Colonic mucosa (tissue), 4 donors: ENCODE data around the gene SCN8A. TPM values are rescaled to one million over a fixed set of nuclear protein-coding genes. Genes with fewer than 3 reads are reported as not detected.

Source experiments
- DNase-seq: peaks from one replicate; pipeline ENCODE4 v3.0.0-alpha.2; 2020
- H3K27ac ChIP-seq: fragments of 200-600 bp; one replicate; pipeline ENCODE4 v1.8.0; 2021
- H3K27me3 ChIP-seq: fragments of 200-600 bp; one replicate; pipeline ENCODE4 v1.8.0; 2021
- H3K36me3 ChIP-seq: fragments of 200-600 bp; one replicate; pipeline ENCODE4 v1.8.0; 2021
- H3K4me1 ChIP-seq: fragments of 200-600 bp; one replicate; pipeline ENCODE4 v1.8.0; 2021; ENCODE audit warnings: mild to moderate bottlenecking
- H3K4me3 ChIP-seq: fragments of 200-600 bp; one replicate; pipeline ENCODE4 v1.8.0; 2021
- H3K9ac ChIP-seq, 2 donors: one replicate each; pipeline ENCODE4 v1.7.0; 2013; ENCODE audit warnings: control low read depth in 2 of 2, low read depth in 2 of 2, low read length in 2 of 2
- H3K9me3 ChIP-seq: fragments of 200-600 bp; one replicate; pipeline ENCODE4 v1.8.0; 2021
- intact Hi-C: fragments of 100-400 bp; cut with DNase I; formaldehyde crosslinking; loops from one replicate; pipeline ENCODE4 v1.14.1; 2022
- total RNA-seq, 2 donors: library from RNA; stranded (reverse); fragmentation: NEBNext Ultra II Directional in 1 of 2; extraction: Animal tissue kit (Norgen Biotek cat#: 25700) in 1 of 2; gene quantifications; one replicate each; pipeline ENCODE4 v1.2.1, GENCODE V29; 2021
- TF ChIP-seq, protein P1 (sequence below): fragments of 200-600 bp; IDR thresholded peaks from one replicate; pipeline ENCODE4 v1.8.0; 2022; ENCODE audit warnings: antibody characterized with exemption, mild to moderate bottlenecking
- donor health status: healthy.
- donor health status: DM: no; HTN: no; CAD: no.
- donor health status: DM: no; HTN: no; CAD: no.

SCN8A gene
- total RNA-seq, 2 donors from 2014 or later, result 4.2 to 10.0 TPM

DNA sequence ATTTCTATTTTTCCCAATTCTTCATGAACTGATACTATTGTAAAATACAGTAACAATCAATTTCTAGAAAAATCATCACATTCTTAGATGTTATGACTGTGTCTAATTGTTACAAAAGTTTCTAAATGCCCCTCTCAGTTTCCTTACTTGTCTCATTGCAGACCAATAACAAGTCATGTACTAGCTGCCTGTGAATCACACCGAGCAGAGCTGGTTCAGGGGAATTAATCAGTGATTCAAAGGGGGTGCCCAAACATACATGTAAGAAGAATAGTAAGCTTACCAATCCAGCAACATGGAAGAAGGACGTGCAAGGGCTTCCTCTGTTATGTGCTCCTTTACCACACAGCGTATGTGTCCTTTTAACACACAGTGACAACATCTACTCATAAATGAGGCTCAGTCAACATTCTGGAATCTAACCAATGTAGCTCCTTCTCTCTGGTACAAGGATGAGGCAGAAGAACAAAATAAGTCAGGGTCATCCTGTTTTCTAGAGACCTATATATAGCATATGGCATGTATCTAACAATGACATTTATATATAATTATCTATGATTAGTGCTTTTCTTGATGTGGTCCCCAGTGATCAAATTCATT lies 126.4 kb downstream of the SCN8A start:
- Histone ChIP-seq H3K9ac (no peak overlapping the region), H3K27ac (no peak overlapping the region), H3K4me3 (no peak overlapping the region), H3K27me3 (no peaks in the 10 kb centered on the region), H3K36me3 (no peaks in the 10 kb centered on the region), H3K4me1 (no peaks in the 10 kb centered on the region), H3K9me3 (no peaks in the 10 kb centered on the region)
- no peak for DNase-seq
- TF ChIP-seq, protein P1, sequence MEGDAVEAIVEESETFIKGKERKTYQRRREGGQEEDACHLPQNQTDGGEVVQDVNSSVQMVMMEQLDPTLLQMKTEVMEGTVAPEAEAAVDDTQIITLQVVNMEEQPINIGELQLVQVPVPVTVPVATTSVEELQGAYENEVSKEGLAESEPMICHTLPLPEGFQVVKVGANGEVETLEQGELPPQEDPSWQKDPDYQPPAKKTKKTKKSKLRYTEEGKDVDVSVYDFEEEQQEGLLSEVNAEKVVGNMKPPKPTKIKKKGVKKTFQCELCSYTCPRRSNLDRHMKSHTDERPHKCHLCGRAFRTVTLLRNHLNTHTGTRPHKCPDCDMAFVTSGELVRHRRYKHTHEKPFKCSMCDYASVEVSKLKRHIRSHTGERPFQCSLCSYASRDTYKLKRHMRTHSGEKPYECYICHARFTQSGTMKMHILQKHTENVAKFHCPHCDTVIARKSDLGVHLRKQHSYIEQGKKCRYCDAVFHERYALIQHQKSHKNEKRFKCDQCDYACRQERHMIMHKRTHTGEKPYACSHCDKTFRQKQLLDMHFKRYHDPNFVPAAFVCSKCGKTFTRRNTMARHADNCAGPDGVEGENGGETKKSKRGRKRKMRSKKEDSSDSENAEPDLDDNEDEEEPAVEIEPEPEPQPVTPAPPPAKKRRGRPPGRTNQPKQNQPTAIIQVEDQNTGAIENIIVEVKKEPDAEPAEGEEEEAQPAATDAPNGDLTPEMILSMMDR, result no peak
- intact Hi-C loops, result no loop called here

DNA sequence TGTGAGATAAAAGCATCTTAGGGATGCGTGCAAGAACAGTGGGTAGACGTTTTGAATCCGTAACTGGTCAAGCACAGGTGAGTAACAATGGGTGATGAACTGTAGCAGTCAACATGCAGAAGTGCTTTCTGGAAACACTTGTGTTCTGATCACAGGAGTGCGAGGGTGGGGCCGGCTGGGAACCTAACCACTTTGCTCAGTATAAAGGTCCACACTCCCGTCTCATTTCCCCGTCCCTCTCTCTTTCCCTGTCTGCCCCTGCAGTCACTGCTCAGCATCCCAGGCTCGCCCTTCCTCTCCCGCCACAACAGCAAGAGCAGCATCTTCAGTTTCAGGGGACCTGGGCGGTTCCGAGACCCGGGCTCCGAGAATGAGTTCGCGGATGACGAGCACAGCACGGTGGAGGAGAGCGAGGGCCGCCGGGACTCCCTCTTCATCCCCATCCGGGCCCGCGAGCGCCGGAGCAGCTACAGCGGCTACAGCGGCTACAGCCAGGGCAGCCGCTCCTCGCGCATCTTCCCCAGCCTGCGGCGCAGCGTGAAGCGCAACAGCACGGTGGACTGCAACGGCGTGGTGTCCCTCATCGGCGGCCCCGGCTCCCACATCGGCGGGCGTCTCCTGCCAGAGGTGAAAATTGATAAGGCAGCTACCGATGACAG lies 130.4 kb downstream of the SCN8A start:
- Histone ChIP-seq H3K4me3 (no peak overlapping the region), H3K27me3 (no peaks in the 10 kb centered on the region), H3K4me1 (no peaks in the 10 kb centered on the region), H3K9me3 (no peaks in the 10 kb centered on the region), H3K9ac (no peak overlapping the region), H3K36me3 (no peaks in the 10 kb centered on the region), H3K27ac (no peak overlapping the region)
- intact Hi-C loops, result no loop called here
- DNase-seq, result no peak
- TF ChIP-seq, protein P1, result no peak

DNA sequence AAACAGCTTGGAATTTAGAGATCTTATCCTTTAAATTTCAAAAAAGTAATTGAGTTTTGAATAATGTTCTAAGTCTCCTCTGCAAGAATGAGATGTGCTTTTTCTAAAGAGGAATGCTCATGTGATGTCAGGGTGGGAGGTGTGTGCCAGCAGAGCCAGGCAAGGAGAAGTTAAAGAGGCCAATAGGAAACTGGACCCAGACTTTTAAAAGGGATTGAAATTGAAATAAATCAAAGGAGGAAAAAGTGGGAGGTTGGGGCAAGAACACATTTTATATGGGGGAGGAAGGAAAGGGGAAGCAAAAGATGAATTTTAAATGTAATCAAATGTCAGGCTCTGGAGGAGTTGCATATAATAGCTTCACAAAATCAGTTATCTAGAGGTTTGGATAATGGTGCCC lies 131.4 kb downstream of the SCN8A start:
- Histone ChIP-seq H3K9me3 (no peaks in the 10 kb centered on the region), H3K27ac (no peak overlapping the region), H3K9ac (no peak overlapping the region), H3K4me3 (no peak overlapping the region), H3K4me1 (no peaks in the 10 kb centered on the region), H3K36me3 (no peaks in the 10 kb centered on the region), H3K27me3 (no peaks in the 10 kb centered on the region)
- intact Hi-C loops, result no loop called here
- no peak for DNase-seq
- TF ChIP-seq, protein P1, result no peak

DNA sequence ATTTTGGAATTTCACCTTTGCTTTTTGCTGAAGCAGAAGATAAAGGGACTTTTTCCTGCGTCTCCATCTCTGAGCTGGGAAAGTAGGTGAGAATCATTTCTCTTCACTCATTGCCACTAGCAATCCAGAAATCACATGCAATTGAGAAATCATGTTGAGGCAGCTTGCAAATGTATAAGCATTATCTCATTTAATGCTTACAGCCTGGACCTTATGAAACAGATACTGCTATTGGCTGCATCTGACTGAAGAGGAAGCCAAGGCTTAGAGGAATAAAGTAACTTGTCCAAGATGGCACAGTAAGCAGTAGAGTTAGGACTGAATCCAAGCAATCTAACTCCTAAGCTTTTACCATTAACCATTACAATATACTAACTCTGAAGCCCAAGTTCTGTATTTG lies 135.1 kb downstream of the SCN8A start:
- Histone ChIP-seq H3K27me3 (no peaks in the 10 kb centered on the region), H3K4me1 (no peaks in the 10 kb centered on the region), H3K27ac (no peak overlapping the region), H3K9me3 (no peaks in the 10 kb centered on the region), H3K36me3 (no peaks in the 10 kb centered on the region), H3K9ac (no peak overlapping the region), H3K4me3 (no peak overlapping the region)
- no peak for DNase-seq
- intact Hi-C loops, result no loop called here
- TF ChIP-seq, protein P1, result no peak

DNA sequence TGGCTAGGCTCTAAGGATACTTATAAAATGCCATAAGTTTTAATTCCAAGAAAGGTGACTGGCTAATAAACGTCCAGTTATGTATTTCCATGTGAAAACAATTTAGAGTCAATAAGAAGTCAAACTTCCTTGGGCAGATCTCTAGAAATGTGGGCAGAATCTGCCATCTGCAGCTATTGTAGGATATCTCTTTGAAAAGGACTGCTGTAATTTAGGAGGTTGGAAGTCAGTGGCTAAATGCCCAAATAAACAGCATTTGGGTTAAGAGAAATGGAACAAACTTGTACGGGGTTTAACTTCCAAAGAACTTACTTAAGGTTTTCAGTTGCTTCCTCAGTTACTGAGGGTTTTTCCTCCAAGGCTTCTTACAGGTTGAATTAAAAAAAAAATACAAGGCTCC lies 135.9 kb downstream of the SCN8A start:
- intact Hi-C loops, result no loop called here
- H3K27ac ChIP-seq, result no peak overlapping the region
- no peak overlapping the region for H3K9ac ChIP-seq
- H3K4me1 ChIP-seq, result no peaks in the 10 kb centered on the region
- DNase-seq, result no peak
- TF ChIP-seq, protein P1, result no peak
- no peak overlapping the region for H3K4me3 ChIP-seq
- no peaks in the 10 kb centered on the region for H3K36me3 ChIP-seq
- H3K27me3 ChIP-seq, result no peaks in the 10 kb centered on the region
- no peaks in the 10 kb centered on the region for H3K9me3 ChIP-seq
